ENCODE results near the gene HMGA1. TPM values are rescaled to one million over a fixed set of nuclear protein-coding genes. Genes with fewer than 3 reads are reported as not detected.
A peak's percentile ranks its signal among the peaks of the same experiment; 100 is the strongest.

The HMGA1 gene
- total RNA-seq, 2 experiments from 2014 or later, result 569 to 649 TPM

DNA sequence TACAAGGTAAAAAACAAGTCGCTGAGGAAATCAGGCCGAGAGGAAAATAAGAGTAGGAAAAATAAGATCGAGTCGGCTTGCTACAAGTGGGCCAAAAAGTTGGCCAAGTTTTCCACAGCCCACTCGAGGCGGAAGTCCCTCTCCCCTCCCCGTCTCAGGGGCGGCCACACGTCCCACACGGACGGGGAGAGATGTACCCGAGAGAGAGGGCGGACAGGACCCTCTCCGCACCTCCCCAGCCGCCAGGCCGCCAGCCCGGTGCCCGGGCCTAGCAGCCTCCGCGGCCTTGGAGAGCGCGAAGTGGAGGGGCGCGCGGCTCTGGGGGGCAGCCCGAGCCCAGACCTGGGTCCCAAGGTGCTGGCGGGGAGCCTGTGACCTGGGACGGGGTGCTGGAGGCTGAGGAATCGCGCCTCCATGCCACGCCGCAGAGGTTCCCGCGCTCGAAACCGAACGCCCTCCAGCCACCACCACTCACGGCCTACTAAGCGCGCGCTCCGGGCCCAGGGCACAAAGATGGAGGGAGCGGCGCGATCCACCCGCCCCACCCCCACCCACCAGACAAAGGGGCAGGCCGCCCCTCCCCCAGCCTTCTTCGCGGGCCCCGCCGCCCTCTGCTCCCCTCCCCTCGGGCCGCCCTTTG lies 1.9 kb upstream of the HMGA1 start:
- CTCF ChIA-PET, result interaction anchor here (0.8 kb wide), 1 partner anchor 15 kb away, joined by 3 read pairs; no protein-coding TSS in a partner anchor
- Mint-ChIP-seq H3K4me1 (peaks cover 27% of the 10 kb centered on the region), H3K9me3 (ENCODE audit: low read depth) (no peaks in the 10 kb centered on the region), H3K27me3 (no peaks in the 10 kb centered on the region), H3K4me3 (peak overlapping the region; percentile 3), H3K36me3 (ENCODE audit: low read depth) (peaks cover 15% of the 10 kb centered on the region), H3K27ac (peak overlapping the region; percentile 78)
- intact Hi-C loops (cut with DNase I, micrococcal nuclease), result loop anchor here (5.0 to 10.0 kb wide), 12 partner anchors 52 to 1262 kb away; partner anchors contain the start of genes BLTP3A (in 1 of the 2), CUTA (in 1 of the 2), ILRUN (in 1 of the 2) and ITPR3 (in 1 of the 2)
- DNase-seq (no peak), ATAC-seq (no peak)
- POLR2A ChIA-PET, result no interaction called here

GRCh38 chr6:34235307-34236130 lies 1.2 kb upstream of the HMGA1 start:
- Mint-ChIP-seq H3K36me3 (ENCODE audit: low read depth) (peaks cover 21% of the 10 kb centered on the region), H3K4me3 (peak overlapping the region; percentile 80), H3K4me1 (peaks cover 33% of the 10 kb centered on the region), H3K27me3 (no peaks in the 10 kb centered on the region), H3K27ac (peak overlapping the region; percentile 91), H3K9me3 (ENCODE audit: low read depth) (no peaks in the 10 kb centered on the region)
- intact Hi-C loops (cut with DNase I, micrococcal nuclease), result loop anchor here (1.0 to 10.0 kb wide), 20 partner anchors 11 to 1263 kb away; partner anchors contain the start of genes NUDT3 (in 2 of the 2), ANKS1A (in 1 of the 2), BLTP3A (in 1 of the 2) and CUTA (in 1 of the 2)
- peak; percentile 72 for ATAC-seq
- peak; percentile 84 for DNase-seq
- ChIA-PET POLR2A (interaction anchor here (1.3 kb wide), 1 partner anchor 12 kb away, joined by 16 read pairs; no protein-coding TSS in a partner anchor), CTCF (no interaction called here)

DNA sequence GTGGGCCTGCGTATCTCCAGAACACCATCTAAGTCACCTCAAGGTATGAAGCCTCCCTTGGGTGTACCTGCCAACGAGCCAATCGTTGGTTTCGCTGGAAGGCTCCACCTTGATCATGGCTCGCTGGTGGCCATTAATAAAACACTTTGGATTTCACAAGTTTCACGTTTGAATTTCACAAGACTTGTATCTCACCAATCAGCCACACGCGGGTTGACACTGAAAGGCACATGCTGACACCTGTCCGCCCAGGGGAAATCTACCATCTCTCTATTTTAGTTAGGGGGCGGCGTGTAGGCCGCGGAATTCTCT lies 586 bp upstream of the HMGA1 start:
- intact Hi-C loops (cut with DNase I, micrococcal nuclease), result loop anchor here (1.0 to 10.0 kb wide), 20 partner anchors 12 to 1264 kb away; partner anchors contain the start of genes NUDT3 (in 2 of the 2), ANKS1A (in 1 of the 2), BLTP3A (in 1 of the 2) and CUTA (in 1 of the 2)
- ATAC-seq, result peak; percentile 27
- peak overlapping the region; percentile 80 for H3K4me3 Mint-ChIP-seq
- peaks cover 26% of the 10 kb centered on the region for H3K36me3 Mint-ChIP-seq (ENCODE audit: low read depth)
- CTCF ChIA-PET, result interaction anchor here (0.7 to 1.0 kb wide), 3 partner anchors 12 to 47 kb away, joined by 4 to 7 read pairs (median 5); no protein-coding TSS in a partner anchor
- POLR2A ChIA-PET, result interaction anchor here (1.0 to 1.3 kb wide), 6 partner anchors 10 to 180 kb away, joined by 3 to 16 read pairs (median 5); partner anchors contain the start of gene SMIM29
- peak overlapping the region; percentile 91 for H3K27ac Mint-ChIP-seq
- no peaks in the 10 kb centered on the region for H3K27me3 Mint-ChIP-seq
- H3K9me3 Mint-ChIP-seq (ENCODE audit: low read depth), result no peaks in the 10 kb centered on the region
- peaks cover 38% of the 10 kb centered on the region for H3K4me1 Mint-ChIP-seq
- peak; percentile 70 for DNase-seq

- peak overlapping the region; percentile 85 for H3K4me3 Mint-ChIP-seq
- H3K27ac Mint-ChIP-seq, result no peak overlapping the region
- H3K9me3 Mint-ChIP-seq (ENCODE audit: low read depth), result no peaks in the 10 kb centered on the region
- intact Hi-C loops (cut with DNase I, micrococcal nuclease), result loop anchor here (2.0 to 10.0 kb wide), 15 partner anchors 55 to 1265 kb away; partner anchors contain the start of genes ANKS1A (in 1 of the 2), BLTP3A (in 1 of the 2), CUTA (in 1 of the 2) and ILRUN (in 1 of the 2)
- peak; percentile 61 for DNase-seq
- POLR2A ChIA-PET, result interaction anchor here (1.0 to 1.3 kb wide), 6 partner anchors 11 to 179 kb away, joined by 3 to 16 read pairs (median 5); partner anchors contain the start of gene SMIM29
- H3K27me3 Mint-ChIP-seq, result no peaks in the 10 kb centered on the region
- peaks cover 38% of the 10 kb centered on the region for H3K36me3 Mint-ChIP-seq (ENCODE audit: low read depth)
- CTCF ChIA-PET, result interaction anchor here (0.6 to 1.1 kb wide), 7 partner anchors 13 to 467 kb away, joined by 3 to 7 read pairs (median 3); no protein-coding TSS in a partner anchor
- no peak for ATAC-seq
- H3K4me1 Mint-ChIP-seq, result peaks cover 51% of the 10 kb centered on the region
These were observed 646 bp downstream of the HMGA1 start for GRCh38 chr6:34237316-34237721.

GRCh38 chr6:34237722-34238584 lies 1.3 kb downstream of the HMGA1 start:
- Mint-ChIP-seq H3K4me3 (peak overlapping the region; percentile 85), H3K36me3 (ENCODE audit: low read depth) (peaks cover 44% of the 10 kb centered on the region), H3K4me1 (peaks cover 57% of the 10 kb centered on the region), H3K27ac (peak overlapping the region; percentile 94), H3K9me3 (ENCODE audit: low read depth) (no peaks in the 10 kb centered on the region), H3K27me3 (no peaks in the 10 kb centered on the region)
- ATAC-seq (peak; percentile 11), DNase-seq (peak; percentile 87)
- CTCF ChIA-PET, result interaction anchor here (0.7 kb wide), 1 partner anchor 467 kb away, joined by 3 read pairs; no protein-coding TSS in a partner anchor
- POLR2A ChIA-PET, result no interaction called here
- intact Hi-C loops (cut with DNase I, micrococcal nuclease), result loop anchor here (2.0 to 10.0 kb wide), 16 partner anchors 56 to 1266 kb away; partner anchors contain the start of genes ANKS1A (in 1 of the 2), BLTP3A (in 1 of the 2), CUTA (in 1 of the 2) and ILRUN (in 1 of the 2)

GRCh38 chr6:34238585-34239499 lies 2.2 kb downstream of the HMGA1 start:
- DNase-seq, result no peak
- ATAC-seq, result no peak
- intact Hi-C loops (cut with DNase I, micrococcal nuclease), result loop anchor here (2.0 to 10.0 kb wide), 13 partner anchors 57 to 1267 kb away; partner anchors contain the start of genes BLTP3A (in 1 of the 2), CUTA (in 1 of the 2), ILRUN (in 1 of the 2) and ITPR3 (in 1 of the 2)
- peak overlapping the region; percentile 85 for H3K4me3 Mint-ChIP-seq
- H3K9me3 Mint-ChIP-seq (ENCODE audit: low read depth), result no peaks in the 10 kb centered on the region
- CTCF ChIA-PET, result no interaction called here
- H3K27ac Mint-ChIP-seq, result peak overlapping the region; percentile 94
- H3K4me1 Mint-ChIP-seq, result peaks cover 65% of the 10 kb centered on the region
- peaks cover 53% of the 10 kb centered on the region for H3K36me3 Mint-ChIP-seq (ENCODE audit: low read depth)
- no peaks in the 10 kb centered on the region for H3K27me3 Mint-ChIP-seq
- POLR2A ChIA-PET, result no interaction called here

DNA sequence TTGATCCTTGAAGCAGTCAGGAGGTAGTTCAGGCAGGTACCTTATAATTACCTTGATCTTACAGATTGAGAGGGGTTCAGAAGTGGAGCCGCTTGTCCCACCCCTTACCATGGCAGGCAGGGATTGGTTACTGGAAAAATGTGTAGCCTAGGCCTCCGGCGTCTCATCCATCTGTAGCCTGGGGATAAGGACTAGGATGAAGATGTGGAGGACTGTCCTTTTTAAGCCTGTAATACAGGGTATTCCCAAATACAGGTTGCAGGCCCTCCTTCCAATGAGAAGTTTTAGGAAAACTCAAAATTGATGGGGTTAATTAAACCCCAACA lies 2.8 kb downstream of the HMGA1 start:
- Mint-ChIP-seq H3K36me3 (ENCODE audit: low read depth) (peaks cover 56% of the 10 kb centered on the region), H3K27me3 (no peaks in the 10 kb centered on the region), H3K9me3 (ENCODE audit: low read depth) (no peaks in the 10 kb centered on the region), H3K4me3 (peak overlapping the region; percentile 85), H3K4me1 (peaks cover 65% of the 10 kb centered on the region), H3K27ac (peak overlapping the region; percentile 94)
- POLR2A ChIA-PET, result interaction anchor here (0.5 to 1.5 kb wide), 2 partner anchors 16 to 526 kb away, joined by 3 to 5 read pairs; no protein-coding TSS in a partner anchor
- DNase-seq, result no peak
- ATAC-seq, result no peak
- intact Hi-C loops (cut with DNase I, micrococcal nuclease), result loop anchor here (2.0 to 10.0 kb wide), 13 partner anchors 57 to 1267 kb away; partner anchors contain the start of genes BLTP3A (in 1 of the 2), CUTA (in 1 of the 2), ILRUN (in 1 of the 2) and ITPR3 (in 1 of the 2)
- CTCF ChIA-PET, result interaction anchor here (1.6 kb wide), 1 partner anchor 44 kb away, joined by 5 read pairs; no protein-coding TSS in a partner anchor

DNA sequence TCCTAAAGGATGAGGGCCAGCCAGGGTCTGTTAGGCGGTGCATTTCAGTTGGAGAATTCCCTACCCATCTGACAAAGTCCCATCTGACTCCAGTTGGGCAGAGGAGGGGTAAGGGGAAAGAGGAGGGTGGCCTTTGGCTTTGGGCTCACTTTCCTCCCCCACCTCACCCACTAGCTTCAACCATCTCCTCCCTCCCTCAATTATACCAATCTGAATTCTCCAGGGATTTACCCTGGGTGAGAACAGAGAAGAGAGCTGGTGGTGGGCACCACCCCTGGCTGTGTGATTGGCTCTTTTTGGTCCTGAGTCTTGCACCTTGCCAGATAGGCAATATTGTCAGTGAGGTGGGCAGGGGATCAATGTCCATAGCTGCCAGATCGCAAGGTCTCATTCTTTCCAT lies 3.2 kb downstream of the HMGA1 start:
- intact Hi-C loops (cut with DNase I, micrococcal nuclease), result loop anchor here (2.0 to 10.0 kb wide), 13 partner anchors 58 to 1268 kb away; partner anchors contain the start of genes BLTP3A (in 1 of the 2), CUTA (in 1 of the 2), ILRUN (in 1 of the 2) and ITPR3 (in 1 of the 2)
- H3K27me3 Mint-ChIP-seq, result no peaks in the 10 kb centered on the region
- peaks cover 67% of the 10 kb centered on the region for H3K4me1 Mint-ChIP-seq
- POLR2A ChIA-PET, result interaction anchor here (0.5 to 1.5 kb wide), 4 partner anchors 16 to 527 kb away, joined by 3 to 5 read pairs (median 3); no protein-coding TSS in a partner anchor
- ATAC-seq (no peak), DNase-seq (no peak)
- CTCF ChIA-PET, result interaction anchor here (1.3 to 1.6 kb wide), 2 partner anchors 10 to 44 kb away, joined by 3 to 5 read pairs; no protein-coding TSS in a partner anchor
- peak overlapping the region; percentile 85 for H3K4me3 Mint-ChIP-seq
- H3K9me3 Mint-ChIP-seq (ENCODE audit: low read depth), result no peaks in the 10 kb centered on the region
- peak overlapping the region; percentile 94 for H3K27ac Mint-ChIP-seq
- H3K36me3 Mint-ChIP-seq (ENCODE audit: low read depth), result peaks cover 58% of the 10 kb centered on the region

All from activated CD4-positive, alpha-beta T cell treated with anti-CD3 and anti-CD28 coated beads for 36 hours (primary cell).